CD4-positive, alpha-beta T cell (primary cell): Measurements from ENCODE around the gene LSG1. TPM values are rescaled to one million over a fixed set of nuclear protein-coding genes. Genes with fewer than 3 reads are reported as not detected.
"Not testable (repeated sequence)": the region's sequence is repeated elsewhere in the genome, so short reads cannot be mapped to it uniquely, and the experiment has no call there.

Experiments used
- ATAC-seq: fragments of 200-7000 bp; cut with Tn5 transposase; one replicate; pipeline ENCODE4 v1.10.0; 2022; ENCODE audit warnings: mild to moderate bottlenecking; ENCODE audit not compliant: poor library complexity
- CTCF ChIA-PET: fragments of 350-600 bp; sonication (Branson Sonifier 250); formaldehyde crosslinking; loops from one replicate; lab custom pipeline; 2021; ENCODE audit warnings: antibody characterized with exemption, inconsistent platforms; lab: Charles Lee
- POLR2A ChIA-PET: fragments of 350-600 bp; sonication (Branson Sonifier 250); formaldehyde crosslinking; loops from one replicate; lab custom pipeline; 2021; ENCODE audit warnings: antibody characterized with exemption, inconsistent platforms; lab: Charles Lee
- DNase-seq, 14 experiments: peaks; one replicate each; pipeline ENCODE4 v3.0.0-alpha.2; 2013 to 2020; ENCODE audit warnings: mixed read lengths in 2 of 14
- H3K27ac ChIP-seq, 2 donors: one replicate each; pipeline versions ENCODE4 v1.5.1 to v1.7.0; 2013; ENCODE audit warnings: low read length in 2 of 2, low read depth in 1 of 2, mild to moderate bottlenecking in 1 of 2
- H3K27me3 ChIP-seq, 2 experiments: 1 replicate in 1 of 2; 2 replicates in 1 of 2; pipeline versions ENCODE4 v1.6.1 to v1.7.0; 2013; ENCODE audit warnings: low read length in 2 of 2, control low read depth in 1 of 2, mild to moderate bottlenecking in 1 of 2, moderate library complexity in 1 of 2; ENCODE audit not compliant: insufficient read depth in 2 of 2, control insufficient read depth in 1 of 2
- H3K36me3 ChIP-seq: one replicate; pipeline ENCODE4 v1.6.1; 2013; ENCODE audit warnings: low read length, control low read depth; ENCODE audit not compliant: insufficient read depth
- H3K4me1 ChIP-seq: one replicate; pipeline ENCODE4 v1.6.1; 2013; ENCODE audit warnings: low read length, control low read depth; ENCODE audit not compliant: insufficient read depth
- H3K4me3 ChIP-seq: one replicate; pipeline ENCODE4 v1.5.1; 2013; ENCODE audit warnings: mild to moderate bottlenecking, low read length, moderate library complexity
- H3K9me3 ChIP-seq, 2 experiments: 1 replicate in 1 of 2; 2 replicates in 1 of 2; pipeline versions ENCODE4 v1.6.1 to v1.7.0; 2013; ENCODE audit warnings: low read length in 2 of 2, mild to moderate bottlenecking in 2 of 2, control low read depth in 1 of 2, moderate library complexity in 1 of 2; ENCODE audit not compliant: control insufficient read depth in 1 of 2, insufficient read depth in 1 of 2
- H3K27ac Mint-ChIP-seq: one replicate; pipeline ENCODE4 v1.8.0; 2020; ENCODE audit warnings: mixed read lengths
- H3K27me3 Mint-ChIP-seq: one replicate; pipeline ENCODE4 v1.8.0; 2021; ENCODE audit warnings: mixed read lengths
- H3K36me3 Mint-ChIP-seq: one replicate; pipeline ENCODE4 v1.8.0; 2021; ENCODE audit warnings: low read depth, mixed read lengths
- H3K4me1 Mint-ChIP-seq: one replicate; pipeline ENCODE4 v1.8.0; 2021; ENCODE audit warnings: low read depth, mixed read lengths
- H3K4me3 Mint-ChIP-seq: one replicate; pipeline ENCODE4 v1.8.0; 2020; ENCODE audit warnings: mild to moderate bottlenecking, mixed read lengths
- H3K9me3 Mint-ChIP-seq: one replicate; pipeline ENCODE4 v1.8.0; 2020; ENCODE audit warnings: mixed read lengths
- intact Hi-C, 2 experiments: fragments of 100-400 bp; cut with DNase I in 1 of 2; cut with micrococcal nuclease in 1 of 2; formaldehyde crosslinking; loops; one replicate each; pipeline versions ENCODE4 v1.15.1 to v1.9.0; 2023 to 2025; cut with DNase I, micrococcal nuclease
- total RNA-seq, 174 experiments: library from RNA in 2 of 174; stranded (reverse) in 2 of 174; gene quantifications; one replicate each; pipeline ENCODE4 v1.2.3 and lab custom pipeline; 2021 to 2026
- TF ChIP-seq, protein P1 (sequence below): fragments of 200-600 bp; IDR thresholded peaks from one replicate; pipeline ENCODE4 v1.8.0; 2022; ENCODE audit warnings: antibody characterized with exemption, mild to moderate bottlenecking

LSG1 gene
- total RNA-seq, 2 experiments from 2014 or later = 37.9 to 44.6 TPM

DNA sequence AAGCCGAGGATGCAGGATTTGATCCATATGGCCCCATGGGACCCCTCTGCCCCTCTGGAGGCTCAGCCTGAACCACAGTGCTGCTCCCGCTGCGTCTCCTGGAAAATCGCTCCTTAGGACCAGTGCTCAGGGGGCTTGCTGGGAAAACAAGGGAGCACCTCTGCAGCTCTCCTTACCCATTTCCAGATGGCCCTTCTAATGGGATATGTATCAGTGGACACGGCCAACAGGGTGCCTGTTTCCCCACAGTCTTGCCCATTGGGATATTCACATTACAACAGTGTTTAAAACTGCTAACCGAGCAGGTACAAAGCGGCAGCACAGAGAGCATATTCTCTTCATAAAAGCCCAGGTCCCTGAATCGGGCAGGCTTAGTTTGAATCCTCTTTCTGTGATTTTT, 65.8 kb downstream of the LSG1 start:
- Histone ChIP-seq H3K36me3 (no peaks in the 10 kb centered on the region), H3K9me3 (no peaks in the 10 kb centered on the region), H3K27me3 (no peaks in the 10 kb centered on the region), H3K27ac (no peak overlapping the region), H3K4me3 (no peak overlapping the region), H3K4me1 (no peaks in the 10 kb centered on the region)
- Mint-ChIP-seq H3K27me3 (no peaks in the 10 kb centered on the region), H3K36me3 (no peaks in the 10 kb centered on the region), H3K9me3 (no peaks in the 10 kb centered on the region), H3K4me3 (no peak overlapping the region), H3K4me1 (no peaks in the 10 kb centered on the region), H3K27ac (no peak overlapping the region)
- DNase-seq (no peak), ATAC-seq (no peak)
- TF ChIP-seq, protein P1, sequence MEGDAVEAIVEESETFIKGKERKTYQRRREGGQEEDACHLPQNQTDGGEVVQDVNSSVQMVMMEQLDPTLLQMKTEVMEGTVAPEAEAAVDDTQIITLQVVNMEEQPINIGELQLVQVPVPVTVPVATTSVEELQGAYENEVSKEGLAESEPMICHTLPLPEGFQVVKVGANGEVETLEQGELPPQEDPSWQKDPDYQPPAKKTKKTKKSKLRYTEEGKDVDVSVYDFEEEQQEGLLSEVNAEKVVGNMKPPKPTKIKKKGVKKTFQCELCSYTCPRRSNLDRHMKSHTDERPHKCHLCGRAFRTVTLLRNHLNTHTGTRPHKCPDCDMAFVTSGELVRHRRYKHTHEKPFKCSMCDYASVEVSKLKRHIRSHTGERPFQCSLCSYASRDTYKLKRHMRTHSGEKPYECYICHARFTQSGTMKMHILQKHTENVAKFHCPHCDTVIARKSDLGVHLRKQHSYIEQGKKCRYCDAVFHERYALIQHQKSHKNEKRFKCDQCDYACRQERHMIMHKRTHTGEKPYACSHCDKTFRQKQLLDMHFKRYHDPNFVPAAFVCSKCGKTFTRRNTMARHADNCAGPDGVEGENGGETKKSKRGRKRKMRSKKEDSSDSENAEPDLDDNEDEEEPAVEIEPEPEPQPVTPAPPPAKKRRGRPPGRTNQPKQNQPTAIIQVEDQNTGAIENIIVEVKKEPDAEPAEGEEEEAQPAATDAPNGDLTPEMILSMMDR = no peak
- ChIA-PET POLR2A (no interaction called here), CTCF (no interaction called here)
- intact Hi-C loops = no loop called here

DNA sequence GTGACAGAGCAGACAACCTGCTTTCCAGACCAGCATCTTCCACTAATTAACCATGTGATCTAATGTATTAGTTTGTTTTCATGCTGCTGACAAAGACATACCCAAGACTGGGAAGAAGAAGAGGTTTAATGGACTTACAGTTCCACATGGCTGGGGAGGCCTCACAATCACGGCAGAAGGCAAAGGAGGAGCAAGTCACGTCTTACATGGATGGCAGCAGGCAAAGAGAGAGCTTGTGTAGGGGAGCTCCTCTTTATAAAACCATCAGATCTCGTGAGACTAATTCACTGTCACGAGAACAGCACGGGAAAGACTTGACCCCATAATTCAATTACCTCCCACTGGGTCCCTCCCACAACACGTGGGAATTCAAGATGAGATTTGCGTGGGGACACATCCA, 66.7 kb downstream of the LSG1 start:
- H3K9me3 ChIP-seq, H3K27ac Mint-ChIP-seq, ATAC-seq, H3K27me3 Mint-ChIP-seq, intact Hi-C loops, POLR2A ChIA-PET, H3K36me3 ChIP-seq, H3K36me3 Mint-ChIP-seq, H3K9me3 Mint-ChIP-seq, DNase-seq, H3K4me1 ChIP-seq, CTCF ChIA-PET, H3K27ac ChIP-seq, H3K4me1 Mint-ChIP-seq, H3K4me3 ChIP-seq, H3K27me3 ChIP-seq, H3K4me3 Mint-ChIP-seq: not testable (repeated sequence)

DNA sequence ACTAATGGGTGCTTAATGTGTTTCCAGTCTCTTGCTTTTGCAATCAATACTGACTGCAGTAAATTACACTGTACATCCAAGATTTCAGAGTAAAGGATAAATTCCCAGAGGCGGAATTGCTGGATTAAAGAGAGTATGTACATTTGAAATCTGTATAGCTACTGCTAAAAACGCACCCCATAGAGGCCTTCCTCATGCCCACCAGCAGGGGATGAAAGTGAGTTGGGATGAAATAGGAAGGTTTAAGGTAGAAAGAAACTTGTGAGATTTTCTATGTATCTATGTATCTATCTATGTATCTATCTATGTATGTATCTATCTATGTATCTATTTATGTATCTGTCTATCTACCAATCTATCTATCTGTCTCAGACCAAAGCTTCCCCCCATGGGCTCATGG, 67.2 kb downstream of the LSG1 start:
- Mint-ChIP-seq H3K27me3 (no peaks in the 10 kb centered on the region), H3K4me3 (no peak overlapping the region), H3K36me3 (no peaks in the 10 kb centered on the region), H3K27ac (no peak overlapping the region), H3K4me1 (no peaks in the 10 kb centered on the region), H3K9me3 (no peaks in the 10 kb centered on the region)
- Histone ChIP-seq H3K27ac (no peak overlapping the region), H3K27me3 (no peaks in the 10 kb centered on the region), H3K36me3 (no peaks in the 10 kb centered on the region), H3K4me1 (no peaks in the 10 kb centered on the region), H3K4me3 (no peak overlapping the region), H3K9me3 (no peaks in the 10 kb centered on the region)
- TF ChIP-seq, protein P1 = no peak
- ChIA-PET POLR2A (no interaction called here), CTCF (no interaction called here)
- intact Hi-C loops = no loop called here
- no peak for ATAC-seq
- DNase-seq = no peak

DNA sequence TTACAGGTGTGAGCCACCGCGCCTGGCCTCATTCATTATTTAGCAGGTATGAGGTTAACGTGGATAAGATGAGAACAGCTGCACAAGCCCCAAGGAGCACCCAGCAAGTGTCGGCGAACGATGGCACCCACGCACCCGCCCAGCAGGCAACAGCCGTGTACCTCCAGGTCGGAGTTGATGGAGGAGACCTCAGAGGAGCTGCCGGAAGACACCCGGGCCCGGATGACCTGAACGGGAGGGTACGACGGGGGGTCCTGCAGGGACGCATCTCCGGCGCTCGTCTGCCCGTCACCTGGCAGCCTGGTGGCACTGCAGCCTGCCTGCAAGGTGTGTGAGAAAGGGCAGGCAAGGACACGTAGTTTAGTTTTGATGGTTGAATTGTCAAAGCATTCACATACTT, 67.9 kb downstream of the LSG1 start:
- intact Hi-C loops = no loop called here
- DNase-seq (no peak), ATAC-seq (no peak)
- Mint-ChIP-seq H3K27ac (no peak overlapping the region), H3K4me3 (no peak overlapping the region), H3K36me3 (no peaks in the 10 kb centered on the region), H3K9me3 (no peaks in the 10 kb centered on the region), H3K27me3 (no peaks in the 10 kb centered on the region), H3K4me1 (no peaks in the 10 kb centered on the region)
- Histone ChIP-seq H3K36me3 (no peaks in the 10 kb centered on the region), H3K27me3 (no peaks in the 10 kb centered on the region), H3K9me3 (no peaks in the 10 kb centered on the region), H3K4me3 (no peak overlapping the region), H3K4me1 (no peaks in the 10 kb centered on the region), H3K27ac (no peak overlapping the region)
- CTCF ChIA-PET = no interaction called here
- TF ChIP-seq, protein P1 = no peak
- POLR2A ChIA-PET = no interaction called here
